Peyer's patch (tissue), 4 donors: ENCODE measurements around the gene COG2.

Source experiments
- CTCF ChIP-seq, 6 experiments: fragments of 450-650 bp in 4 of 6; fragments of 200-600 bp in 2 of 6; sonication (generic) in 1 of 6; IDR thresholded peaks; one replicate each; pipeline ENCODE4 v1.5.1; 2017 to 2019; ENCODE audit warnings: antibody characterized with exemption in 6 of 6, mild to moderate bottlenecking in 3 of 6, moderate library complexity in 1 of 6
- POLR2A ChIP-seq, 2 donors: fragments of 450-650 bp; IDR thresholded peaks; one replicate each; pipeline ENCODE4 v1.5.1; 2017; ENCODE audit warnings: antibody characterized with exemption in 2 of 2, mild to moderate bottlenecking in 2 of 2, moderate library complexity in 2 of 2

- TF ChIP-seq CTCF (IDR thresholded peaks at IDR 0.05) (peak in 4 of 6 experiments; percentile 38 to 62 (median 60)), POLR2A (IDR thresholded peaks at IDR 0.05) (no peak)
These were observed 9.9 kb upstream of the COG2 start for GRCh38 chr1:230632273-230632873.
